Tibial nerve (tissue), 3 donors: ENCODE data around the gene MIPEP.

ENCODE experiments used
- POLR2A ChIP-seq, 2 donors: fragments of 450-650 bp; IDR thresholded peaks; one replicate each; pipeline ENCODE4 v1.6.1; 2017; ENCODE audit warnings: antibody characterized with exemption in 2 of 2, mild to moderate bottlenecking in 2 of 2, moderate library complexity in 2 of 2
- TF ChIP-seq, protein P1 (sequence below), 5 experiments: fragments of 200-600 bp in 3 of 5; fragments of 450-650 bp in 2 of 5; sonication (generic) in 3 of 5; IDR thresholded peaks; one replicate each; pipeline ENCODE4 v1.5.1; 2016 to 2019; ENCODE audit warnings: antibody characterized with exemption in 5 of 5, mild to moderate bottlenecking in 3 of 5, moderate library complexity in 2 of 5

DNA sequence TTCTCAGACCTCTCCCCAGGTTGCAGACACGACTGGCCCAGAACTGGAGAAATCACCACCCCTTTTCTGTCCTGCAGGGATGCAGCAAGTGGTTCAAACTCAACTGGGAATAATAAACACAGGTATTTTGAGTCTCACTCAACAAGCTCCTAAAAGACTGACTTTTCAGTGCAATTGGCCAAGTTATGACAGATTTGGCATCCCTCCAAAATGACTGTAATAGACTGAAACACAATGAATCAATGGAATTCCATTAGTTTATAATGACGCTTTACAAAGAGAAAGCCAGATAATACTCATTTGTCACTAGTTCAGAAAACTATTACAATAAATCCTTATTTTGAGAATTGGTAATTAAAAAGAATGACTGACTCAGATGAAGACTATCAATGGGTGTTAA lies 38.1 kb downstream of the MIPEP start:
- TF ChIP-seq, protein P1, sequence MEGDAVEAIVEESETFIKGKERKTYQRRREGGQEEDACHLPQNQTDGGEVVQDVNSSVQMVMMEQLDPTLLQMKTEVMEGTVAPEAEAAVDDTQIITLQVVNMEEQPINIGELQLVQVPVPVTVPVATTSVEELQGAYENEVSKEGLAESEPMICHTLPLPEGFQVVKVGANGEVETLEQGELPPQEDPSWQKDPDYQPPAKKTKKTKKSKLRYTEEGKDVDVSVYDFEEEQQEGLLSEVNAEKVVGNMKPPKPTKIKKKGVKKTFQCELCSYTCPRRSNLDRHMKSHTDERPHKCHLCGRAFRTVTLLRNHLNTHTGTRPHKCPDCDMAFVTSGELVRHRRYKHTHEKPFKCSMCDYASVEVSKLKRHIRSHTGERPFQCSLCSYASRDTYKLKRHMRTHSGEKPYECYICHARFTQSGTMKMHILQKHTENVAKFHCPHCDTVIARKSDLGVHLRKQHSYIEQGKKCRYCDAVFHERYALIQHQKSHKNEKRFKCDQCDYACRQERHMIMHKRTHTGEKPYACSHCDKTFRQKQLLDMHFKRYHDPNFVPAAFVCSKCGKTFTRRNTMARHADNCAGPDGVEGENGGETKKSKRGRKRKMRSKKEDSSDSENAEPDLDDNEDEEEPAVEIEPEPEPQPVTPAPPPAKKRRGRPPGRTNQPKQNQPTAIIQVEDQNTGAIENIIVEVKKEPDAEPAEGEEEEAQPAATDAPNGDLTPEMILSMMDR (IDR thresholded peaks at IDR 0.05): no peak
- no peak for TF ChIP-seq POLR2A (IDR thresholded peaks at IDR 0.05)
